Measurements from ENCODE around the gene ERG. TPM values are rescaled to one million over a fixed set of nuclear protein-coding genes. Genes with fewer than 3 reads are reported as not detected.

The ERG gene
- total and polyA plus RNA-seq, 9 of the 15 experiments (the other 6 are each of a cell fraction or from before 2014, with no cell fraction given), result 0.06 TPM; not detected in 8

DNA sequence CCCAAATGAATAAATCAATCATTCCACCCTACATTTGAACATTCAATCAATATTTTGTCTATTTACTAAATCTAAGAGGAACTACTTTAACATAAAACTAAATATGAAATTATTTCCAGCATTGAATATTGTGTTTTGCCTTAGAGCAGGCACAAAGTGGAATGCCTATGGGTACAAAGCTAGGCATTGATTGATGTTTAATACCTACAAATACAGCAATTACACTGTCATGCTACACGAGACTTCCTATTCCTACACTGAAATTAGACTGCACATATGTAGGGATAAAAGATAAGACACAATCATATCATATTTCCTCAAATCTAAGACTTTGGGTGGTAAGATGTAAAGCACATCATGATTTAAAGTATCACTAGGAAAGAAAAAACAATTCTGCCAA, 12.9 kb upstream of the ERG start (continued):
- TF ChIP-seq, protein P1, sequence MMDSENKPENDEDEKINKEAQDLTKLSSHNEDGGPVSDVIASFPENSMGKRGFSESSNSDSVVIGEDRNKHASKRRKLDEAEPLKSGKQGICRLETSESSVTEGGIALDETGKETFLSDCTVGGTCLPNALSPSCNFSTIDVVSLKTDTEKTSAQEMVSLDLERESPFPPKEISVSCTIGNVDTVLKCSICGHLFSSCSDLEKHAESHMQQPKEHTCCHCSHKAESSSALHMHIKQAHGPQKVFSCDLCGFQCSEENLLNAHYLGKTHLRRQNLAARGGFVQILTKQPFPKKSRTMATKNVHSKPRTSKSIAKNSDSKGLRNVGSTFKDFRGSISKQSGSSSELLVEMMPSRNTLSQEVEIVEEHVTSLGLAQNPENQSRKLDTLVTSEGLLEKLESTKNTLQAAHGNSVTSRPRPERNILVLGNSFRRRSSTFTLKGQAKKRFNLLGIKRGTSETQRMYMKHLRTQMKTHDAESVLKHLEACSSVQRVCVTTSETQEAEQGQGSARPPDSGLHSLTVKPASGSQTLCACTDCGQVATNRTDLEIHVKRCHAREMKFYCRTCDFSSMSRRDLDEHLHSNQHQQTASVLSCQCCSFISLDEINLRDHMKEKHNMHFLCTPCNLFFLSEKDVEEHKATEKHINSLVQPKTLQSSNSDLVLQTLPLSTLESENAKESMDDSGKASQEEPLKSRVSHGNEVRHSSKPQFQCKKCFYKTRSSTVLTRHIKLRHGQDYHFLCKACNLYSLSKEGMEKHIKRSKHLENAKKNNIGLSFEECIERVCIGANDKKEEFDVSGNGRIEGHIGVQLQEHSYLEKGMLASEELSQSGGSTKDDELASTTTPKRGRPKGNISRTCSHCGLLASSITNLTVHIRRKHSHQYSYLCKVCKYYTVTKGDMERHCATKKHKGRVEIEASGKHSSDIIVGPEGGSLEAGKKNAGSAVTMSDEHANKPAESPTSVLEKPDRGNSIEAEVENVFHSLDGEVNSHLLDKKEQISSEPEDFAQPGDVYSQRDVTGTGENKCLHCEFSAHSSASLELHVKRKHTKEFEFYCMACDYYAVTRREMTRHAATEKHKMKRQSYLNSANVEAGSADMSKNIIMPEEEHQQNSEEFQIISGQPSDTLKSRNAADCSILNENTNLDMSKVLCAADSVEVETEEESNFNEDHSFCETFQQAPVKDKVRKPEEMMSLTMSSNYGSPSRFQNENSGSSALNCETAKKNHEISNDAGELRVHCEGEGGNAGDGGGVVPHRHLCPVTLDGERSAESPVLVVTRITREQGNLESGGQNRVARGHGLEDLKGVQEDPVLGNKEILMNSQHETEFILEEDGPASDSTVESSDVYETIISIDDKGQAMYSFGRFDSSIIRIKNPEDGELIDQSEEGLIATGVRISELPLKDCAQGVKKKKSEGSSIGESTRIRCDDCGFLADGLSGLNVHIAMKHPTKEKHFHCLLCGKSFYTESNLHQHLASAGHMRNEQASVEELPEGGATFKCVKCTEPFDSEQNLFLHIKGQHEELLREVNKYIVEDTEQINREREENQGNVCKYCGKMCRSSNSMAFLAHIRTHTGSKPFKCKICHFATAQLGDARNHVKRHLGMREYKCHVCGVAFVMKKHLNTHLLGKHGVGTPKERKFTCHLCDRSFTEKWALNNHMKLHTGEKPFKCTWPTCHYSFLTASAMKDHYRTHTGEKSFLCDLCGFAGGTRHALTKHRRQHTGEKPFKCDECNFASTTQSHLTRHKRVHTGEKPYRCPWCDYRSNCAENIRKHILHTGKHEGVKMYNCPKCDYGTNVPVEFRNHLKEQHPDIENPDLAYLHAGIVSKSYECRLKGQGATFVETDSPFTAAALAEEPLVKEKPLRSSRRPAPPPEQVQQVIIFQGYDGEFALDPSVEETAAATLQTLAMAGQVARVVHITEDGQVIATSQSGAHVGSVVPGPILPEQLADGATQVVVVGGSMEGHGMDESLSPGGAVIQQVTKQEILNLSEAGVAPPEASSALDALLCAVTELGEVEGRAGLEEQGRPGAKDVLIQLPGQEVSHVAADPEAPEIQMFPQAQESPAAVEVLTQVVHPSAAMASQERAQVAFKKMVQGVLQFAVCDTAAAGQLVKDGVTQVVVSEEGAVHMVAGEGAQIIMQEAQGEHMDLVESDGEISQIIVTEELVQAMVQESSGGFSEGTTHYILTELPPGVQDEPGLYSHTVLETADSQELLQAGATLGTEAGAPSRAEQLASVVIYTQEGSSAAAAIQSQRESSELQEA (IDR thresholded peaks at IDR 0.05; ENCODE audit: low read depth), result no peak
- TF ChIP-seq XRCC3 (IDR thresholded peaks at IDR 0.05) (no peak), ERF (CRISPR knock-in tag; IDR thresholded peaks at IDR 0.05) (no peak), MCM3 (IDR thresholded peaks at IDR 0.05) (no peak), NRF1 (conservative IDR thresholded peaks at IDR 0.05 in 1 of 2, IDR thresholded peaks at IDR 0.05 in 1 of 2) (no peak), SMARCA4 (IDR thresholded peaks at IDR 0.05) (no peak), LARP7 (IDR thresholded peaks at IDR 0.05) (no peak), EZH2 (IDR thresholded peaks at IDR 0.05; ENCODE audit: borderline replicate concordance, low read depth, low read length) (no peak), HLTF (IDR thresholded peaks at IDR 0.05) (no peak), MTA1 (IDR thresholded peaks at IDR 0.05; ENCODE audit: borderline replicate concordance) (no peak), RCOR1 (IDR thresholded peaks at IDR 0.05; ENCODE audit: borderline replicate concordance in 1 of 2, low read depth in 2 of 2, low read length in 2 of 2) (no peak), SPI1 (IDR thresholded peaks at IDR 0.05; ENCODE audit: borderline replicate concordance, low read depth, low read length) (no peak)
- TF ChIP-seq, protein P2, sequence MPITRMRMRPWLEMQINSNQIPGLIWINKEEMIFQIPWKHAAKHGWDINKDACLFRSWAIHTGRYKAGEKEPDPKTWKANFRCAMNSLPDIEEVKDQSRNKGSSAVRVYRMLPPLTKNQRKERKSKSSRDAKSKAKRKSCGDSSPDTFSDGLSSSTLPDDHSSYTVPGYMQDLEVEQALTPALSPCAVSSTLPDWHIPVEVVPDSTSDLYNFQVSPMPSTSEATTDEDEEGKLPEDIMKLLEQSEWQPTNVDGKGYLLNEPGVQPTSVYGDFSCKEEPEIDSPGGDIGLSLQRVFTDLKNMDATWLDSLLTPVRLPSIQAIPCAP (CRISPR knock-in tag; IDR thresholded peaks at IDR 0.05; ENCODE audit: borderline replicate concordance), result no peak
- TF ChIP-seq, protein P3, sequence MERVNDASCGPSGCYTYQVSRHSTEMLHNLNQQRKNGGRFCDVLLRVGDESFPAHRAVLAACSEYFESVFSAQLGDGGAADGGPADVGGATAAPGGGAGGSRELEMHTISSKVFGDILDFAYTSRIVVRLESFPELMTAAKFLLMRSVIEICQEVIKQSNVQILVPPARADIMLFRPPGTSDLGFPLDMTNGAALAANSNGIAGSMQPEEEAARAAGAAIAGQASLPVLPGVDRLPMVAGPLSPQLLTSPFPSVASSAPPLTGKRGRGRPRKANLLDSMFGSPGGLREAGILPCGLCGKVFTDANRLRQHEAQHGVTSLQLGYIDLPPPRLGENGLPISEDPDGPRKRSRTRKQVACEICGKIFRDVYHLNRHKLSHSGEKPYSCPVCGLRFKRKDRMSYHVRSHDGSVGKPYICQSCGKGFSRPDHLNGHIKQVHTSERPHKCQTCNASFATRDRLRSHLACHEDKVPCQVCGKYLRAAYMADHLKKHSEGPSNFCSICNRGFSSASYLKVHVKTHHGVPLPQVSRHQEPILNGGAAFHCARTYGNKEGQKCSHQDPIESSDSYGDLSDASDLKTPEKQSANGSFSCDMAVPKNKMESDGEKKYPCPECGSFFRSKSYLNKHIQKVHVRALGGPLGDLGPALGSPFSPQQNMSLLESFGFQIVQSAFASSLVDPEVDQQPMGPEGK (CRISPR knock-in tag; IDR thresholded peaks at IDR 0.05; ENCODE audit: borderline replicate concordance), result no peak
- TF ChIP-seq, protein P4, sequence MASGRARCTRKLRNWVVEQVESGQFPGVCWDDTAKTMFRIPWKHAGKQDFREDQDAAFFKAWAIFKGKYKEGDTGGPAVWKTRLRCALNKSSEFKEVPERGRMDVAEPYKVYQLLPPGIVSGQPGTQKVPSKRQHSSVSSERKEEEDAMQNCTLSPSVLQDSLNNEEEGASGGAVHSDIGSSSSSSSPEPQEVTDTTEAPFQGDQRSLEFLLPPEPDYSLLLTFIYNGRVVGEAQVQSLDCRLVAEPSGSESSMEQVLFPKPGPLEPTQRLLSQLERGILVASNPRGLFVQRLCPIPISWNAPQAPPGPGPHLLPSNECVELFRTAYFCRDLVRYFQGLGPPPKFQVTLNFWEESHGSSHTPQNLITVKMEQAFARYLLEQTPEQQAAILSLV (tag; IDR thresholded peaks at IDR 0.05), result no peak
